MCF 10A (cell line): Measurements from ENCODE around the gene YWHAQ. TPM values are rescaled to one million over a fixed set of nuclear protein-coding genes. Genes with fewer than 3 reads are reported as not detected.

Experiments
- Bru-seq: library from RNA; stranded (reverse); fragments of 400-500 nt; gene quantifications from one replicate; lab custom pipeline; 2021; lab: Mats Ljungman, UMichigan
- BruChase-seq, 2 experiments: library from RNA; stranded (reverse); fragments of 400-500 nt; gene quantifications; one replicate each; lab custom pipeline; 2021; lab: Mats Ljungman, UMichigan
- BruUV-seq: library from RNA; stranded (reverse); fragments of 400-500 nt; replicated peaks from 2 replicates; lab custom pipeline; 2021; lab: Mats Ljungman, UMichigan
- CTCF ChIA-PET: fragments of 300-600 bp; sonication (Branson Sonifier 250); formaldehyde crosslinking; extraction: SDS; loops from one replicate; lab custom pipeline; 2021; ENCODE audit warnings: antibody characterized with exemption, inconsistent platforms; lab: Yijun Ruan, JAX
- POLR2A ChIA-PET: fragments of 300-600, 350-650 bp; sonication (Branson Sonifier 250); formaldehyde crosslinking; extraction: SDS; loops from one replicate; lab custom pipeline; 2020; ENCODE audit warnings: antibody characterized with exemption, inconsistent platforms; lab: Yijun Ruan, JAX
- DNase-seq: peaks from one replicate; pipeline ENCODE4 v3.0.0-alpha.2; 2018; ENCODE audit not compliant: unreplicated experiment
- H3K27ac Mint-ChIP-seq: one replicate; pipeline ENCODE4 v1.8.0; 2022; ENCODE audit warnings: mild to moderate bottlenecking, low read depth, mixed read lengths; ENCODE audit not compliant: unreplicated experiment
- H3K27me3 Mint-ChIP-seq: one replicate; pipeline ENCODE4 v1.8.0; 2022; ENCODE audit warnings: mixed read lengths; ENCODE audit not compliant: insufficient read depth, unreplicated experiment
- H3K36me3 Mint-ChIP-seq: one replicate; pipeline ENCODE4 v1.8.0; 2022; ENCODE audit warnings: mild to moderate bottlenecking, moderate library complexity, mixed read lengths; ENCODE audit not compliant: insufficient read depth, unreplicated experiment
- H3K4me1 Mint-ChIP-seq: one replicate; pipeline ENCODE4 v1.8.0; 2022; ENCODE audit warnings: mixed read lengths; ENCODE audit not compliant: insufficient read depth, unreplicated experiment
- H3K4me3 Mint-ChIP-seq: one replicate; pipeline ENCODE4 v1.8.0; 2022; ENCODE audit warnings: mild to moderate bottlenecking, moderate library complexity, mixed read lengths; ENCODE audit not compliant: unreplicated experiment
- H3K9me3 Mint-ChIP-seq: one replicate; pipeline ENCODE4 v1.8.0; 2022; ENCODE audit warnings: mixed read lengths; ENCODE audit not compliant: unreplicated experiment
- intact Hi-C: fragments of 100-400 bp; cut with micrococcal nuclease; formaldehyde crosslinking; loops from 2 replicates; pipeline ENCODE4 v1.14.1; 2022
- long read RNA-seq: library from polyadenylated mRNA; stranded (forward); transcript quantifications from one replicate; pipeline ENCODE4 v2.0.0, GENCODE V29; 2022
- total RNA-seq: library from RNA; stranded (reverse); gene quantifications from 2 replicates; pipeline ENCODE4 v1.2.3, GENCODE V29; 2022
- TF ChIP-seq, protein P1 (sequence below): fragments of 200-600 bp; IDR thresholded peaks from one replicate; pipeline ENCODE4 v1.8.0; 2022; ENCODE audit warnings: antibody characterized with exemption, mild to moderate bottlenecking; ENCODE audit not compliant: unreplicated experiment

Gene YWHAQ
- total RNA-seq (239 TPM in 2 replicates), Bru-seq, nascent RNA (percentile 93 among the genes with signal in this experiment), BruChase-seq, experiment 1, labeled RNA remaining after a 6-hour chase (percentile 94 among the genes with signal in this experiment), BruChase-seq, experiment 2, labeled RNA remaining after a 2-hour chase (percentile 89 among the genes with signal in this experiment)
- long read RNA-seq, transcript YWHAQ-202 (5 exons, 2,216 nt) = minor isoform, 156 of 754 reads
- long read RNA-seq, transcript YWHAQ-201 (6 exons, 2,208 nt) = major isoform, 578 of 754 reads
- long read RNA-seq, partial matches to known transcripts = 7 of 754 reads
- long read RNA-seq, other reads (novel, unspliced or antisense) = 13 of 754 reads

- TF ChIP-seq, protein P1, sequence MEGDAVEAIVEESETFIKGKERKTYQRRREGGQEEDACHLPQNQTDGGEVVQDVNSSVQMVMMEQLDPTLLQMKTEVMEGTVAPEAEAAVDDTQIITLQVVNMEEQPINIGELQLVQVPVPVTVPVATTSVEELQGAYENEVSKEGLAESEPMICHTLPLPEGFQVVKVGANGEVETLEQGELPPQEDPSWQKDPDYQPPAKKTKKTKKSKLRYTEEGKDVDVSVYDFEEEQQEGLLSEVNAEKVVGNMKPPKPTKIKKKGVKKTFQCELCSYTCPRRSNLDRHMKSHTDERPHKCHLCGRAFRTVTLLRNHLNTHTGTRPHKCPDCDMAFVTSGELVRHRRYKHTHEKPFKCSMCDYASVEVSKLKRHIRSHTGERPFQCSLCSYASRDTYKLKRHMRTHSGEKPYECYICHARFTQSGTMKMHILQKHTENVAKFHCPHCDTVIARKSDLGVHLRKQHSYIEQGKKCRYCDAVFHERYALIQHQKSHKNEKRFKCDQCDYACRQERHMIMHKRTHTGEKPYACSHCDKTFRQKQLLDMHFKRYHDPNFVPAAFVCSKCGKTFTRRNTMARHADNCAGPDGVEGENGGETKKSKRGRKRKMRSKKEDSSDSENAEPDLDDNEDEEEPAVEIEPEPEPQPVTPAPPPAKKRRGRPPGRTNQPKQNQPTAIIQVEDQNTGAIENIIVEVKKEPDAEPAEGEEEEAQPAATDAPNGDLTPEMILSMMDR = no peak
- POLR2A ChIA-PET = interaction anchor here (0.7 to 6.5 kb wide), 29 partner anchors 9 to 216 kb away, joined by 3 to 118 read pairs (median 5); partner anchors contain the start of genes ADAM17, CPSF3, ITGB1BP1 and TAF1B
- CTCF ChIA-PET = interaction anchor here (0.6 to 1.6 kb wide), 4 partner anchors 59 to 183 kb away, joined by 3 read pairs; no protein-coding TSS in a partner anchor
- H3K4me1 Mint-ChIP-seq = peaks cover 24% of the 10 kb centered on the region
- intact Hi-C loops = loop anchor here (1.0 kb wide), 1 partner anchor 122 kb away; no protein-coding TSS in a partner anchor
- peak within 1 kb of the TSS; percentile 85 for H3K27ac Mint-ChIP-seq
- H3K36me3 Mint-ChIP-seq = peaks cover 35% of the 10 kb centered on the region
- no peaks in the 10 kb centered on the region for H3K27me3 Mint-ChIP-seq
- H3K9me3 Mint-ChIP-seq = no peaks in the 10 kb centered on the region
- H3K4me3 Mint-ChIP-seq = peak within 1 kb of the TSS; percentile 97
- BruUV-seq = TSS peak; percentile 66
- peak; percentile 97 for DNase-seq
Measured at GRCh38 chr2:9630736-9631552, at the start of gene YWHAQ. Gene YWHAQ, minus strand, starts transcription at chr2:9630997. Its CDS starts 545 bp downstream, at chr2:9630452.

DNA sequence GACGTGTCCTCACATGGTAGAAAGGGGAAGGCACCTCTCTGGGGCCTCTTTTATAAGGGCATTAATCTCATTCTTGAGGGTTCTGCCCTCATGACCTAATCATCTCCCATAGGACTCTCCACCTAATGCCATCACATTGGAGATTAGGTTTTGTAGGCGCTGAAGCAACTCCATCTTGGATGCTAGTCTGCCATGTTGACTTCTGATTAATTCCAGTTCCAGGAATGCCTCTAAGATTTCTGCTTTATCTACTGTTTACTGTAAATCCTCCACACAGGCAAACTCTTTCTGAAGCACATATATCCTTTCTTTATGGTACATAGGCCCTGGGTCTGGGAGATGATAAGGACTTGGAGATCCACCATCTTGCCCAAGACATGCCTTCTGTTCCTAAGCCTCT lies 49.3 kb upstream of the YWHAQ start:
- ChIA-PET POLR2A (interaction anchor here (0.6 kb wide), 1 partner anchor 51 kb away, joined by 3 read pairs; no protein-coding TSS in a partner anchor), CTCF (no interaction called here)
- BruUV-seq = no TSS peak
- no peaks in the 10 kb centered on the region for H3K36me3 Mint-ChIP-seq
- no peak for DNase-seq
- no peaks in the 10 kb centered on the region for H3K27me3 Mint-ChIP-seq
- no peaks in the 10 kb centered on the region for H3K9me3 Mint-ChIP-seq
- H3K27ac Mint-ChIP-seq = no peak overlapping the region
- no peak overlapping the region for H3K4me3 Mint-ChIP-seq
- TF ChIP-seq, protein P1 = no peak
- intact Hi-C loops = no loop called here
- H3K4me1 Mint-ChIP-seq = peaks cover 12% of the 10 kb centered on the region

- ChIA-PET CTCF (interaction anchor here (0.7 kb wide), 1 partner anchor 110 kb away, joined by 4 read pairs; no protein-coding TSS in a partner anchor), POLR2A (no interaction called here)
- Mint-ChIP-seq H3K4me3 (no peak overlapping the region), H3K36me3 (no peaks in the 10 kb centered on the region), H3K9me3 (no peaks in the 10 kb centered on the region), H3K27me3 (no peaks in the 10 kb centered on the region), H3K27ac (no peak overlapping the region), H3K4me1 (peaks cover 17% of the 10 kb centered on the region)
- TF ChIP-seq, protein P1 = no peak
- DNase-seq = no peak
- BruUV-seq = no TSS peak
- intact Hi-C loops = no loop called here
Measured at GRCh38 chr2:9679218-9679617, 48.4 kb upstream of the YWHAQ start.

DNA sequence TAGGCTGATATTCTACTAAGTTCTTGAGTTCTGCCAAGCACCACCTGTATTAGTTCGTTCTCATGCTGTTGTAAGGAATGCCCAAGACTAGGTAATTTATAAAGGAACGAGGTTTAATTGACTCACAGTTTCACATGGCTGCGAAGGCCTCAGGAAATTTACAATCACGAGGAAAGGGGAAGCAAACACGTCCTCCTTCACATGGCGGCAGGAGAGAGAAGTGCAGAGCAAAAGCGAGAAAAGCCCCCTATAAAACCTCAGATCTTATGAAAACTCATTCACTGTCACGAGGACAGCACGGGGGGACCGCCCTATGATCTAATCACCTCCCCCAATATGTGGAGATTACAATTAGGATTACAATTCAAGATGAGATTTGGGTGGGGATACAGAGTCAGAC lies 47.7 kb upstream of the YWHAQ start:
- Mint-ChIP-seq H3K27me3 (no peaks in the 10 kb centered on the region), H3K4me3 (no peak overlapping the region), H3K36me3 (no peaks in the 10 kb centered on the region), H3K9me3 (no peaks in the 10 kb centered on the region), H3K4me1 (peaks cover 17% of the 10 kb centered on the region), H3K27ac (no peak overlapping the region)
- no peak for DNase-seq
- no TSS peak for BruUV-seq
- ChIA-PET CTCF (no interaction called here), POLR2A (no interaction called here)
- intact Hi-C loops = no loop called here
- TF ChIP-seq, protein P1 = no peak
